A549 (cell line): ENCODE data around the gene AUTS2. TPM values are rescaled to one million over a fixed set of nuclear protein-coding genes. Genes with fewer than 3 reads are reported as not detected.

ENCODE experiments used
- ATAC-seq, 2 experiments: fragments of 200-7000 bp in 1 of 2; fragments of >200 bp in 1 of 2; cut with Nextera tagmentation in 1 of 2; cut with Tn5 transposase in 1 of 2; 3 replicates each; pipeline versions ENCODE4 v1.8.0 to v1.9.1; 2018 to 2020; ENCODE audit warnings: mild to moderate bottlenecking in 1 of 2, moderate library complexity in 1 of 2
- CTCF ChIA-PET: fragments of 300-600 bp; sonication (Branson Sonifier 250); formaldehyde crosslinking; extraction: SDS; loops from one replicate; lab custom pipeline; 2021; ENCODE audit warnings: antibody characterized with exemption, inconsistent platforms; lab: Yijun Ruan, JAX
- POLR2A ChIA-PET: fragments of 350-600 bp; formaldehyde crosslinking; extraction: SDS; loops from one replicate; lab custom pipeline; 2021; ENCODE audit warnings: antibody characterized with exemption, inconsistent platforms; lab: Yijun Ruan, JAX
- DNase-seq, 2 experiments: peaks; one replicate each; pipeline versions ENCODE4 v3.0.0 to v3.0.0-alpha.2; 2011 to 2016; ENCODE audit warnings: low read depth in 1 of 2, low spot score in 1 of 2
- FAIRE-seq: peaks from 2 replicates; lab custom pipeline; 2011; peaks lifted over from hg19 to GRCh38; lab: Jason Lieb, UNC
- H3K27ac ChIP-seq, 2 experiments: fragments of >200 bp; sonication (Bioruptor Twin); formaldehyde crosslinking; 3 replicates each; pipeline ENCODE4 v1.5.1; 2016 to 2017
- H3K4me1 ChIP-seq: fragments of >200 bp; sonication (Bioruptor Twin); formaldehyde crosslinking; 3 replicates; pipeline ENCODE4 v1.6.1; 2016
- H3K4me2 ChIP-seq: fragments of >200 bp; sonication (Bioruptor Twin); formaldehyde crosslinking; 3 replicates; pipeline ENCODE4 v1.6.1; 2016
- H3K4me3 ChIP-seq: fragments of >200 bp; sonication (Bioruptor Twin); formaldehyde crosslinking; 3 replicates; pipeline ENCODE4 v1.5.1; 2016
- H3K9me3 ChIP-seq: fragments of >200 bp; sonication (Bioruptor Twin); formaldehyde crosslinking; 3 replicates; pipeline ENCODE4 v1.6.1; 2016
- ATOH8 ChIP-seq: fragments of 250-450 bp; sonication (Bioruptor Pico); IDR thresholded peaks from 2 replicates; pipeline ENCODE4 v1.5.0; 2020; ENCODE audit warnings: low read depth, mild to moderate bottlenecking, moderate library complexity
- BHLHE40 ChIP-seq: IDR thresholded peaks from 2 replicates; pipeline ENCODE4 v1.6.1; 2012; ENCODE audit warnings: low read depth, low read length, inconsistent platforms
- CBX8 ChIP-seq: fragments of 200-600 bp; sonication (generic); IDR thresholded peaks from 2 replicates; pipeline ENCODE4 v1.6.1; 2016
- CTCF ChIP-seq: fragments of >200 bp; sonication (Bioruptor Twin); formaldehyde crosslinking; IDR thresholded peaks from 3 replicates; pipeline ENCODE4 v1.5.1; 2016
- E2F6 ChIP-seq: IDR thresholded peaks from 2 replicates; pipeline ENCODE4 v1.6.1; 2012; ENCODE audit warnings: low read depth, borderline replicate concordance
- EHF ChIP-seq: fragments of 250-450 bp; sonication (Bioruptor Pico); IDR thresholded peaks from 2 replicates; pipeline ENCODE4 v1.5.0; 2020; ENCODE audit warnings: mild to moderate bottlenecking
- ELK1 ChIP-seq: fragments of 150-350 bp; IDR thresholded peaks from 2 replicates; pipeline ENCODE4 v1.6.1; 2014; ENCODE audit warnings: low read depth, mild to moderate bottlenecking, low read length
- FOXS1 ChIP-seq: fragments of 250-450 bp; sonication (Bioruptor Pico); IDR thresholded peaks from 2 replicates; pipeline ENCODE4 v1.5.0; 2020; ENCODE audit warnings: mild to moderate bottlenecking, moderate library complexity
- HDAC2 ChIP-seq: fragments of 200-600 bp; sonication (generic); IDR thresholded peaks from 2 replicates; pipeline ENCODE4 v1.6.1; 2016
- HOXB13 ChIP-seq: fragments of 250-450 bp; sonication (Bioruptor Pico); IDR thresholded peaks from 2 replicates; pipeline ENCODE4 v1.5.0; 2020; ENCODE audit warnings: low read depth, mild to moderate bottlenecking, moderate library complexity
- HOXB5 ChIP-seq: fragments of 250-450 bp; sonication (Bioruptor Pico); IDR thresholded peaks from 2 replicates; pipeline ENCODE4 v1.5.0; 2020; ENCODE audit warnings: mild to moderate bottlenecking, moderate library complexity
- KDM1A ChIP-seq: fragments of 200-600 bp; sonication (generic); IDR thresholded peaks from 2 replicates; pipeline ENCODE4 v1.6.1; 2016; ENCODE audit warnings: low read depth, mild to moderate bottlenecking
- MAFK ChIP-seq: fragments of 450-650 bp; IDR thresholded peaks from 2 replicates; pipeline ENCODE4 v1.6.1; 2014; ENCODE audit not compliant: partially characterized antibody
- MYC ChIP-seq: IDR thresholded peaks from 2 replicates; pipeline ENCODE4 v1.6.1; 2012; ENCODE audit warnings: mild to moderate bottlenecking, inconsistent platforms, low read length, improper control_type of control experiment, borderline replicate concordance
- NFE2L2 ChIP-seq: fragments of 150-350 bp; conservative IDR thresholded peaks from 2 replicates; pipeline ENCODE4 v1.6.1; 2014; ENCODE audit warnings: low read length
- NR3C1 ChIP-seq: fragments of >200 bp; sonication (Bioruptor Twin); formaldehyde crosslinking; IDR thresholded peaks from 3 replicates; pipeline ENCODE4 v1.6.1; 2017
- RAD21 ChIP-seq, 2 experiments: fragments of >200 bp in 1 of 2; sonication (Bioruptor Twin) in 1 of 2; formaldehyde crosslinking in 1 of 2; IDR thresholded peaks in 1 of 2; conservative IDR thresholded peaks in 1 of 2; 2 replicates in 1 of 2; 3 replicates in 1 of 2; pipeline ENCODE4 v1.6.1; 2012 to 2018; ENCODE audit warnings: inconsistent platforms in 1 of 2
- RARB ChIP-seq: fragments of 250-450 bp; sonication (Bioruptor Pico); IDR thresholded peaks from 2 replicates; pipeline ENCODE4 v1.8.0; 2021; ENCODE audit warnings: mild to moderate bottlenecking, moderate library complexity
- RCOR1 ChIP-seq: fragments of 150-350 bp; IDR thresholded peaks from 2 replicates; pipeline ENCODE4 v1.6.1; 2014; ENCODE audit warnings: antibody characterized with exemption, low read length, low read depth
- REST ChIP-seq: fragments of 200-600 bp; sonication (generic); IDR thresholded peaks from 2 replicates; pipeline ENCODE4 v1.6.1; 2016; ENCODE audit warnings: antibody characterized with exemption, mild to moderate bottlenecking, moderate library complexity
- RFX5 ChIP-seq: fragments of 450-650 bp; IDR thresholded peaks from 2 replicates; pipeline ENCODE4 v1.7.1; 2014; ENCODE audit warnings: antibody characterized with exemption, mild to moderate bottlenecking, moderate library complexity
- RNF2 ChIP-seq: fragments of 200-600 bp; sonication (generic); IDR thresholded peaks from 2 replicates; pipeline ENCODE4 v1.6.1; 2016; ENCODE audit warnings: low read depth, mild to moderate bottlenecking, antibody characterized with exemption, moderate library complexity, borderline replicate concordance
- SMC3 ChIP-seq: fragments of >200 bp; sonication (Bioruptor Twin); formaldehyde crosslinking; IDR thresholded peaks from 3 replicates; pipeline ENCODE4 v1.6.1; 2018; ENCODE audit warnings: inconsistent platforms
- SREBF2 ChIP-seq: fragments of 450-650 bp; IDR thresholded peaks from 2 replicates; pipeline ENCODE4 v1.6.1; 2014; ENCODE audit warnings: mild to moderate bottlenecking, moderate library complexity
- ZSCAN20 ChIP-seq: fragments of 250-450 bp; sonication (Bioruptor Pico); IDR thresholded peaks from 2 replicates; pipeline ENCODE4 v1.8.0; 2022; ENCODE audit warnings: mild to moderate bottlenecking, moderate library complexity
- WGBS: methylation state at CpG from one replicate; pipeline ENCODE4 v1.1.6; 2017; ENCODE audit errors: missing lambda C conversion rate; 5-methylcytosine and 5-hydroxymethylcytosine counted together
- polyA plus RNA-seq, 4 experiments: library from polyadenylated mRNA; depleted of rRNA in 3 of 4; stranded (reverse); fragments of >200 nt; fragmentation: RNase III in 1 of 4; extraction: RNeasy Plus Mini Kit Qiagen cat#74134 plus additional on column Dnase treatment in 1 of 4; gene quantifications; 2 replicates in 3 of 4; 3 replicates in 1 of 4; pipeline ENCODE4 v1.2.3, GENCODE V29; 2011 to 2017

Gene AUTS2
- polyA plus RNA-seq, 2 of the 4 experiments (the other 2 are of a cell fraction): 1.6 to 3.6 TPM

- TF ChIP-seq SMC3: no peak
- TF ChIP-seq FOXS1 (CRISPR knock-in tag): no peak
- no peak for TF ChIP-seq CTCF
- TF ChIP-seq RARB: no peak
- TF ChIP-seq ZSCAN20 (CRISPR knock-in tag): no peak
- ChIA-PET CTCF (no interaction called here), POLR2A (no interaction called here)
- WGBS: 49% methylated on average over 5 of the region's 5 CpGs
- Histone ChIP-seq H3K9me3 (no peaks in the 10 kb centered on the region), H3K27ac (no peak overlapping the region), H3K4me2 (no peak overlapping the region), H3K4me1 (peaks cover 10% of the 10 kb centered on the region; the same call in 2 of the 3 replicates), H3K4me3 (no peak overlapping the region)
- no peak for ATAC-seq
- no peak for DNase-seq
- FAIRE-seq: peak; percentile 7
These were observed 100.0 kb downstream of the AUTS2 start for GRCh38 chr7:69698109-69698825.

- TF ChIP-seq RAD21 (conservative IDR thresholded peaks at IDR 0.05 in 1 of 2, IDR thresholded peaks at IDR 0.05 in 1 of 2): no peak
- TF ChIP-seq RNF2: no peak
- TF ChIP-seq HOXB5 (CRISPR knock-in tag): no peak
- no peak for TF ChIP-seq HDAC2
- TF ChIP-seq NFE2L2: no peak
- no peak for FAIRE-seq
- POLR2A ChIA-PET: no interaction called here
These were observed 101.7 kb downstream of the AUTS2 start for GRCh38 chr7:69699931-69700330.

GRCh38 chr7:69700331-69700730 is 102.1 kb downstream of the AUTS2 start:
- H3K4me3 ChIP-seq: no peak overlapping the region
- no peak for DNase-seq
- POLR2A ChIA-PET: no interaction called here
- H3K9me3 ChIP-seq: no peaks in the 10 kb centered on the region
- H3K27ac ChIP-seq: no peak overlapping the region
- CTCF ChIA-PET: no interaction called here
- H3K4me1 ChIP-seq: peaks cover 10% of the 10 kb centered on the region; the same call in 2 of the 3 replicates
- no peak overlapping the region for H3K4me2 ChIP-seq
- 26% methylated on average over 3 of the region's 3 CpGs for WGBS
- TF ChIP-seq BHLHE40: no peak
- no peak for TF ChIP-seq REST
- TF ChIP-seq MYC: no peak
- no peak for TF ChIP-seq RFX5
- no peak for TF ChIP-seq HOXB13 (CRISPR knock-in tag)
- TF ChIP-seq ATOH8: no peak
- TF ChIP-seq SREBF2: no peak
- TF ChIP-seq EHF (CRISPR knock-in tag): no peak
- no peak for TF ChIP-seq NFE2L2
- no peak for TF ChIP-seq RCOR1
- no peak for TF ChIP-seq MAFK
- no peak for TF ChIP-seq RAD21 (conservative IDR thresholded peaks at IDR 0.05 in 1 of 2, IDR thresholded peaks at IDR 0.05 in 1 of 2)
- no peak for TF ChIP-seq ELK1
- TF ChIP-seq E2F6: no peak
- TF ChIP-seq KDM1A: no peak
- TF ChIP-seq CBX8: no peak
- no peak for TF ChIP-seq NR3C1
- TF ChIP-seq, all 56 proteins: peak for 0
- FAIRE-seq: no peak
- no peak for ATAC-seq

More at GRCh38 chr7:69699931-69700330, 101.7 kb downstream of the AUTS2 start:
- Histone ChIP-seq H3K9me3 (no peaks in the 10 kb centered on the region), H3K4me2 (no peak overlapping the region), H3K27ac (no peak overlapping the region), H3K4me3 (no peak overlapping the region), H3K4me1 (peaks cover 10% of the 10 kb centered on the region; the same call in 2 of the 3 replicates)
- 61% methylated on average over 2 of the region's 2 CpGs for WGBS
- no peak for DNase-seq
- CTCF ChIA-PET: no interaction called here
- ATAC-seq: no peak
